Testis (tissue), 3 donors: Measurements from ENCODE around the gene R3HDM2. TPM values are rescaled to one million over a fixed set of nuclear protein-coding genes. Genes with fewer than 3 reads are reported as not detected.

Experiments used
- DNase-seq: peaks from one replicate; pipeline ENCODE4 v3.0.0-alpha.2; 2019
- H3K27ac ChIP-seq, 2 donors: fragments of 200-600 bp; sonication (generic); one replicate each; pipeline ENCODE4 v1.5.1; 2019
- H3K27me3 ChIP-seq: fragments of 200-600 bp; sonication (generic); one replicate; pipeline ENCODE4 v1.5.1; 2019
- H3K36me3 ChIP-seq: fragments of 200-600 bp; sonication (generic); one replicate; pipeline ENCODE4 v1.5.1; 2017; ENCODE audit warnings: low read depth; ENCODE audit errors: missing control alignments
- H3K4me1 ChIP-seq: fragments of 200-600 bp; sonication (generic); one replicate; pipeline ENCODE4 v1.5.1; 2019
- H3K4me3 ChIP-seq, 2 donors: fragments of 200-600 bp; sonication (generic); one replicate each; pipeline ENCODE4 v1.5.1; 2017 to 2019
- H3K9me3 ChIP-seq: fragments of 200-600 bp; sonication (generic); one replicate; pipeline ENCODE4 v1.5.1; 2017
- POLR2A ChIP-seq: fragments of 450-650 bp; IDR thresholded peaks from one replicate; pipeline ENCODE4 v1.6.1; 2017; ENCODE audit warnings: antibody characterized with exemption, mild to moderate bottlenecking, moderate library complexity
- WGBS, 2 donors: methylation state at CpG; one replicate each; pipeline ENCODE4 v1.1.5; 2018; 5-methylcytosine and 5-hydroxymethylcytosine counted together
- intact Hi-C: fragments of 100-400 bp; cut with DNase I; formaldehyde crosslinking; loops from one replicate; pipeline ENCODE4 v1.15.1; 2023; ENCODE audit warnings: low total_unique reads
- polyA plus RNA-seq: library from polyadenylated mRNA; stranded (reverse); fragments of 350-450 nt; fragmentation: Illumina TruSeq; extraction: RNeasy Lipid Tissue Mini Kit (QIAGEN cat#74804); gene quantifications from one replicate; pipeline ENCODE4 v1.2.3, GENCODE V29; 2014; ENCODE audit warnings: low read depth, low replicate concordance; ENCODE audit not compliant: insufficient read depth
- small RNA-seq, 2 donors: library from RNA; depleted of rRNA; stranded (forward); fragments of <200 nt; gene quantifications; one replicate each; pipeline ENCODE3, GENCODE V24; 2016
- total RNA-seq, 2 donors: library from RNA; depleted of rRNA; stranded (reverse); fragments of >200 nt; gene quantifications; one replicate each; pipeline ENCODE4 v1.2.3, GENCODE V29; 2016
- TF ChIP-seq, protein P1 (sequence below), 3 experiments: fragments of 450-650 bp in 2 of 3; fragments of 200-600 bp in 1 of 3; sonication (generic) in 1 of 3; IDR thresholded peaks; one replicate each; pipeline ENCODE4 v1.5.1; 2016 to 2019; ENCODE audit warnings: antibody characterized with exemption in 3 of 3, mild to moderate bottlenecking in 2 of 3, moderate library complexity in 1 of 3

R3HDM2 gene
- total and polyA plus RNA-seq, 3 donors from 2014 or later: 54.6 to 93.9 (median 92.0) TPM

DNA sequence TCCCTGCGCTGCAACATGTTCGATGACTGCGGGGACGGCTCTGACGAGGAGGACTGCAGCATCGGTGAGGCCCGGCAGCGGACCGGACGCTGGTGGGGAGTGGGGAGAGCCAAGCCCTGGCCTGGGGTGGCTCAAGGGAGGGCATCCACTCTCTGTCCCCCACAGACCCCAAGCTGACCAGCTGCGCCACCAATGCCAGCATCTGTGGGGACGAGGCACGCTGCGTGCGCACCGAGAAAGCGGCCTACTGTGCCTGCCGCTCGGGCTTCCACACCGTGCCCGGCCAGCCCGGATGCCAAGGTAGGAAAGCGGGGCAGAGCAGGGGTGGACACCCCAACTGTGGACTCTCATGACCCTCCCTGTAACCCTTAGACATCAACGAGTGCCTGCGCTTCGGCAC, 225.7 kb downstream of the R3HDM2 start:
- intact Hi-C loops: no loop called here
- H3K27me3 ChIP-seq: no peaks in the 10 kb centered on the region
- TF ChIP-seq POLR2A: no peak
- TF ChIP-seq, protein P1, sequence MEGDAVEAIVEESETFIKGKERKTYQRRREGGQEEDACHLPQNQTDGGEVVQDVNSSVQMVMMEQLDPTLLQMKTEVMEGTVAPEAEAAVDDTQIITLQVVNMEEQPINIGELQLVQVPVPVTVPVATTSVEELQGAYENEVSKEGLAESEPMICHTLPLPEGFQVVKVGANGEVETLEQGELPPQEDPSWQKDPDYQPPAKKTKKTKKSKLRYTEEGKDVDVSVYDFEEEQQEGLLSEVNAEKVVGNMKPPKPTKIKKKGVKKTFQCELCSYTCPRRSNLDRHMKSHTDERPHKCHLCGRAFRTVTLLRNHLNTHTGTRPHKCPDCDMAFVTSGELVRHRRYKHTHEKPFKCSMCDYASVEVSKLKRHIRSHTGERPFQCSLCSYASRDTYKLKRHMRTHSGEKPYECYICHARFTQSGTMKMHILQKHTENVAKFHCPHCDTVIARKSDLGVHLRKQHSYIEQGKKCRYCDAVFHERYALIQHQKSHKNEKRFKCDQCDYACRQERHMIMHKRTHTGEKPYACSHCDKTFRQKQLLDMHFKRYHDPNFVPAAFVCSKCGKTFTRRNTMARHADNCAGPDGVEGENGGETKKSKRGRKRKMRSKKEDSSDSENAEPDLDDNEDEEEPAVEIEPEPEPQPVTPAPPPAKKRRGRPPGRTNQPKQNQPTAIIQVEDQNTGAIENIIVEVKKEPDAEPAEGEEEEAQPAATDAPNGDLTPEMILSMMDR (IDR thresholded peaks at IDR 0.05): no peak
- no peaks in the 10 kb centered on the region for H3K4me1 ChIP-seq
- DNase-seq: no peak
- H3K27ac ChIP-seq: no peak overlapping the region
- 86 to 92% methylated on average over 8 to 26 of the region's 26 CpGs for WGBS, 2 donors
- H3K4me3 ChIP-seq: no peak overlapping the region
- no peaks in the 10 kb centered on the region for H3K9me3 ChIP-seq
- no peaks in the 10 kb centered on the region for H3K36me3 ChIP-seq

DNA sequence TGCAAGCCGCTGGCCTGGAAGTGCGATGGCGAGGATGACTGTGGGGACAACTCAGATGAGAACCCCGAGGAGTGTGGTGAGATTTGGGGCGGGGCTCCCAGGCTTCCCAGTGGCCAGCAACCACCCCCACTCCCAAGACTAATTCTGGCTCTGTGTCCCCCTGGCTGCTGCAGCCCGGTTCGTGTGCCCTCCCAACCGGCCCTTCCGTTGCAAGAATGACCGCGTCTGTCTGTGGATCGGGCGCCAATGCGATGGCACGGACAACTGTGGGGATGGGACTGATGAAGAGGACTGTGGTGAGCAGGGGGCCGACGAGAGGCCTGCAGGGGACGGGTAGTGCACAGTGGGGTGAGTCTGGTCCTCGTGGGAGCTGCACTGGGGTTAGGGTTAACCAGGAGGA, 226.4 kb downstream of the R3HDM2 start:
- WGBS, 2 donors: 89% methylated on average over 15 to 19 of the region's 19 CpGs
- H3K9me3 ChIP-seq: no peaks in the 10 kb centered on the region
- DNase-seq: no peak
- no peak overlapping the region for H3K27ac ChIP-seq
- H3K36me3 ChIP-seq: no peaks in the 10 kb centered on the region
- no peak overlapping the region for H3K4me3 ChIP-seq
- TF ChIP-seq, protein P1 (IDR thresholded peaks at IDR 0.05): no peak
- no peak for TF ChIP-seq POLR2A
- intact Hi-C loops: no loop called here
- no peaks in the 10 kb centered on the region for H3K27me3 ChIP-seq
- H3K4me1 ChIP-seq: no peaks in the 10 kb centered on the region

DNA sequence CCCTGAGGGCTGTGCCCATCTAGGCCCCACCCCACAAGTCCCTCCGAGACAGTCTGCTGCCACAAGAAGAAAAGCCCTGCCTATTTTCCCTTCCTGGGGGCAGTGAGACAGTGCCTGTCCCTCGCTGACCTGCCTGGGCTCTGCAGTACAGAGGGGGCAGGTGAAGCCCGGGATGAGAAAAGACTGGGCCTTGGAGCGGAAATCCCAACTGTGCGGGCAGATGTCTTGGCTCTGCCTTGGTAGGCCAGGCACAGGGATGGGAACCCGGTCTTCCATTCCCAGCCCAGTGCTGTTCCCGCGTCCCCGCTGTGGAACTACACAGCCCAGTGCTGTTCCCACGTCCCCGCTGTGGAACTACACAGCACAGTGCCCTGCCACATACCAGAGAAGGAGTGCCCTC, 227.1 kb downstream of the R3HDM2 start:
- DNase-seq: no peak
- Histone ChIP-seq H3K36me3 (peaks cover 4% of the 10 kb centered on the region), H3K4me1 (no peaks in the 10 kb centered on the region), H3K27me3 (no peaks in the 10 kb centered on the region), H3K4me3 (no peak overlapping the region), H3K9me3 (no peaks in the 10 kb centered on the region), H3K27ac (no peak overlapping the region)
- TF ChIP-seq, protein P1 (IDR thresholded peaks at IDR 0.05): no peak
- TF ChIP-seq POLR2A: no peak
- intact Hi-C loops: no loop called here
- WGBS, 2 donors: 82 to 90% methylated on average over 6 to 11 of the region's 11 CpGs

Small RNA genes within 50 kb of the gene (small RNA-seq; reads per million reads assigned to genes)
- gene RNU6-879P: 0 reads per million in 2 donors

Other genes starting within 250 kb of the R3HDM2 start
- 1 to 10 TPM; 7.5 to 7.7 TPM for gene NXPH4, start 214.2 kb downstream of the R3HDM2 start, total RNA-seq
- 1.8 TPM for gene NXPH4, start 214.2 kb downstream of the R3HDM2 start, polyA plus RNA-seq
- 10 to 100 TPM; 25.9 to 33.9 TPM for gene SHMT2, start 201.3 kb downstream of the R3HDM2 start, total RNA-seq
- gene SHMT2, start 201.3 kb downstream of the R3HDM2 start, polyA plus RNA-seq: 24.8 TPM
- gene STAC3, start 179.9 kb downstream of the R3HDM2 start, total RNA-seq: 10 to 100 TPM in 1 of 2 donors, 1 to 10 TPM in 1; 5.0 to 12.0 TPM
- 23.4 TPM for gene STAC3, start 179.9 kb downstream of the R3HDM2 start, polyA plus RNA-seq
- 1 to 10 TPM; 1.8 to 3.1 TPM for gene INHBC, start 3.7 kb upstream of the R3HDM2 start, total RNA-seq
- gene INHBC, start 3.7 kb upstream of the R3HDM2 start, polyA plus RNA-seq: 2.1 TPM
- gene INHBE, start 24.3 kb upstream of the R3HDM2 start, total RNA-seq: under 1 TPM; 0.24 to 0.25 TPM
- 0.12 TPM for gene INHBE, start 24.3 kb upstream of the R3HDM2 start, polyA plus RNA-seq
- gene GLI1, start 28.7 kb upstream of the R3HDM2 start, total RNA-seq: 10 to 100 TPM in 1 of 2 donors, 1 to 10 TPM in 1; 8.3 to 18.0 TPM
- 9.3 TPM for gene GLI1, start 28.7 kb upstream of the R3HDM2 start, polyA plus RNA-seq
- 10 to 100 TPM; 24.8 to 29.2 TPM for gene ARHGAP9, start 48.8 kb upstream of the R3HDM2 start, total RNA-seq
- 111 TPM for gene ARHGAP9, start 48.8 kb upstream of the R3HDM2 start, polyA plus RNA-seq
- 100 to 1,000 TPM in 1 of 2 donors, 10 to 100 TPM in 1; 90.6 to 105 TPM for gene MARS1, start 57.0 kb upstream of the R3HDM2 start, total RNA-seq
- gene MARS1, start 57.0 kb upstream of the R3HDM2 start, polyA plus RNA-seq: 144 TPM
- gene DDIT3, start 89.5 kb upstream of the R3HDM2 start, total RNA-seq: 10 to 100 TPM; 44.2 to 45.6 TPM
- gene DDIT3, start 89.5 kb upstream of the R3HDM2 start, polyA plus RNA-seq: 63.9 TPM
- 100 to 1,000 TPM in 1 of 2 donors, 10 to 100 TPM in 1; 84.7 to 130 TPM for gene MBD6, start 91.8 kb upstream of the R3HDM2 start, total RNA-seq
- gene MBD6, start 91.8 kb upstream of the R3HDM2 start, polyA plus RNA-seq: 86.6 TPM
- gene DCTN2, start 116.1 kb upstream of the R3HDM2 start, total RNA-seq: 100 to 1,000 TPM; 109 to 122 TPM
- 196 TPM for gene DCTN2, start 116.1 kb upstream of the R3HDM2 start, polyA plus RNA-seq
- gene KIF5A, start 119.0 kb upstream of the R3HDM2 start, total RNA-seq: 1 to 10 TPM; 6.8 to 9.1 TPM
- 8.4 TPM for gene KIF5A, start 119.0 kb upstream of the R3HDM2 start, polyA plus RNA-seq
- 10 to 100 TPM; 47.6 to 54.6 TPM for gene PIP4K2C, start 160.1 kb upstream of the R3HDM2 start, total RNA-seq
- 78.0 TPM for gene PIP4K2C, start 160.1 kb upstream of the R3HDM2 start, polyA plus RNA-seq
- gene DTX3, start 173.8 kb upstream of the R3HDM2 start, total RNA-seq: 10 to 100 TPM; 45.0 to 60.4 TPM
- 37.9 TPM for gene DTX3, start 173.8 kb upstream of the R3HDM2 start, polyA plus RNA-seq
- gene ARHGEF25, start 180.4 kb upstream of the R3HDM2 start, total RNA-seq: 10 to 100 TPM; 18.0 to 26.5 TPM
- 18.7 TPM for gene ARHGEF25, start 180.4 kb upstream of the R3HDM2 start, polyA plus RNA-seq
- 1 to 10 TPM; 2.3 to 3.2 TPM for gene B4GALNT1, start 202.2 kb upstream of the R3HDM2 start, total RNA-seq
- 1.8 TPM for gene B4GALNT1, start 202.2 kb upstream of the R3HDM2 start, polyA plus RNA-seq